Cortex of kidney (tissue), 1 donor: ENCODE measurements around the gene TMEM184A.

Experiments used
- DNase-seq: peaks from one replicate; lab custom pipeline; 2025; lab: John Stamatoyannopoulos, UW

Gene TMEM184A

GRCh38 chr7:1501487-1502270 lies 54.3 kb downstream of the TMEM184A start:
- no peak for DNase-seq

- DNase-seq, result no peak
Observed at GRCh38 chr7:1500064-1500807, 55.8 kb downstream of the TMEM184A start.

DNA sequence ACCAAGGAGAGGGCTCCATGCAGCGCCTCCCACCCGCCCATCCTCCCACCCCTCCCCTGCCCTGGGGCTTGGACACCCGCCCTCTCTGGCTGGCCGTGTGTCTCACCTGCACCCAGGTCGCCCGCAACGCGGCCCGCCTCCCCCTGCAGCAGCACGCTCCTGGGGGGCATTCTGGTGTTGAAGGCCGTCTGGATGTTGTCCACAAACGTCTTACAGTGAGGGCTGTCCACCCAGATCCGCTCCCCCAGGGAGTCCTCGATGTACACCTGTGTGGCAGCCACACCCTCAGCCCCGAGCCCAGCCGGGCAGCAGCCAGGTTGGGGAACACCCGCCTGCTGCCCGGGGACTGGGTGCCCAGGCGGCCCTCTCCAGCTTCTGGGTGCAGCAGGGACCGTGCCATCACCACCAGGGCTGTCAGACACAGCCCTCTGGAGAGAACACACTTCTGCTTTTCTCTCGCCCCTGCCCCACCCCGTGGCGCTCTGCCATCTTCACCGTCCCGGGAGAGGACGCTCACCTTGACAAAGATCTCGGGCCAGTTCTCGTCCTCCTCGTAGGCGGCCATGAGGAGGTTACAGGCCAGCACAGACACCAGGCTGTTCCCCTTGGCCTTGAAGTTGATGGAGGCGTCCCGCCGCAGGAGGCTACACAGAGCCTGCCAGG lies 56.5 kb downstream of the TMEM184A start:
- no peak for DNase-seq

DNA sequence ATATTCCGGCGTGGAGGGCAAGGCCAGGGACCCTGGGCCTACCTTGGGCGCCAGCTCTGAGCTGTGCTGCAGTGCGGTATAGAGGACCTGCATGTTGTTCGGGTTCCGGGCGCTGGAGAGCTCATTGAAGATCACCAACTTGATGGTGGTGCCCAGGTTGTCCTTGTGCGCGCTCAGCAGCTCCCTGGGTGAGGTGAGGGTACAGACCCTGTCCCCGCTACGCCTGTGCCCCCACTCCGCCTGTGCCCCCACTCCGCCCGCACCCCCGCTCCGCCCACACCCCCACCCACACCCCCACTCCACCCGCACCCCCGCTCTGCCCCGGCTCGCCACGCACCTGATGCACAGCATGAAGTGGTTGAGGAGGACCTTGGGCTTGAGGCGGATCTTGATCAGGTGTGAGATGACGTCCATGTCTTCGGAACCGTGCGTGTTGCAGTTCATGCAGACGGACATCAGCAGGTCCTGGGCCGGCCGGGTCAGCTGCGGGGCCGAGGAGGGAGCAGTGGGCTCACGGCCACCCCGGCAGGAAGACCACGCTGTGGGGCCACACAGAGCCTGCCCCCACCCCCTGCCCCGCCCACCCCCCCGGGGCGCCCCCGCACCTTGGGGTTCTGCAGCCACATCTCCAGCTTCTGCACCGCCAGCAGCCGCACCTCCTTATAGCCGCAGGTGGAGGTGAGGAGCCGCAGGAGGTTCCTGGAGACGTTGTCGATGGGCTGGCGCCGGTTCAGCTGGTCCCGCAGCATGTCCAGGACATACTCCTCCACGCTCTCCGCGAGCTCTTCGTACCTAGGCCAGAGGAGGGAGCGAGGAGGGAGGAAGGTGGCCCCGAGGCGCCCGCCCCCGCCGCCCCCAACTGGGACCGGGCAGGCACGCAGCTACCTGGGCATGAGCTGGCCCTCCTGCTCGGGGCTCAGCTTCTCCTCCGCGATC lies 57.4 kb downstream of the TMEM184A start:
- no peak for DNase-seq

DNA sequence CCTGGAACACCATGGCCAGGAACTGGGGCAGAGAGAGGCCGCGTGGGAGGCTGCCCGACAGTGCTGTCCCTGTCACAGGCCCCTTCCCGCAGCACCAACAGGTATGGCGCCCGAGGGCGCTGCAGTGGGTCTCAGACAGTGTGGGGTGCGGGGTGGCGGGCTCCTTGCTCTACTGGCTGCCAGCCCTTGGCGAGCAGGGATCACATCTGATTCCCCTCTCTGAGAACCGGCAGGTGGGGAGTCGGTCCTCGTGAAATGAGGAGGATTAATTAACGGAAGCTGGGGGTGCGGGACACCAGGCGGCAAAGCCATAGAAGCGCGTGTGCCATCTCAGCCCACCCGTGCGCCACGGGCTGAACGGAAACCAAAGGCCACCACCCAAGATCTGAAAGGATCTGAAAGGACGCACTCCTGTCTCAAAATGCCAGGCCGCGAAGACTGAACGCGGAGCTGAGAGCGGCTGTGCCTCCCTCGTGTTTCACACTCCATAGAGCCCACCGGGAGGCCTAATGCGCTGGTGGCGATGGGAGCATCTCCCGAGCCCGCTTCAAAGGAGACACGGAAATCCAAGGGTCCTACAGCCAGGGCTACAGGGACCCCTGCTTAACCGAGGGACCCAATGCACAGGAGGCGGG lies 58.6 kb downstream of the TMEM184A start:
- no peak for DNase-seq

- no peak for DNase-seq
Observed at GRCh38 chr7:1496531-1497292, 59.3 kb downstream of the TMEM184A start.

DNA sequence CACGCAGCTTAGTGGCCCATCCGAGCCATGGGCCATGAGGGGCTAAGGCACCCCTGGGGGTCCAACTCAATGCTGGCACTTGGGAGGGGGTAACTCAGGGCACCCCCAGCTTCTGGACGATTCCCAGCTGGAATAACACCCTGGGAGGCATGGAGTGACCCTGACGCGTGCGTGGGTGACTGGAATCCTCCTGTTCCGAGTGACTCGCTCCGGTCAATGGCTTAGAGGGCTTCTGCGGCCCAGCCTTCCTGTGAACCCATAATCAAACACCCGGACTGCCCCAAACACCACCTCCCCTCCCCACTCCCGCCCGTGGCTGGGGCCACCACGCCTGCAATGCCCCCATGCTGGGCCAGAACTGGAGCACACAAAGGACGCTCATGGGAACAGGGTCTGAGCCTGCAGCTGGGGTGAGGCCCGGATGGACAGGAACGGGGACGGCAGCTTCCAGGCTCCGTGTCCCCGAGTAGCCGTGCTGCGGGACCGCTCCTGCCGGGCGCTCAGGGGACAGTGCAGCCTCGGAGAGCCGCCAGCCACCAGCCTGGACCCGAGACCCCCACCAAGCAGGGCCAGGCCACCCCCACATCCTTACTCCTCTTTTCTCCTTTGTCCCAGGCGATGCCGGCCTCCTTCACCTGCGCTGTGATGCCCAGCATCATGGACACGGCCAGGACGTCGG lies 60.3 kb downstream of the TMEM184A start:
- no peak for DNase-seq

DNA sequence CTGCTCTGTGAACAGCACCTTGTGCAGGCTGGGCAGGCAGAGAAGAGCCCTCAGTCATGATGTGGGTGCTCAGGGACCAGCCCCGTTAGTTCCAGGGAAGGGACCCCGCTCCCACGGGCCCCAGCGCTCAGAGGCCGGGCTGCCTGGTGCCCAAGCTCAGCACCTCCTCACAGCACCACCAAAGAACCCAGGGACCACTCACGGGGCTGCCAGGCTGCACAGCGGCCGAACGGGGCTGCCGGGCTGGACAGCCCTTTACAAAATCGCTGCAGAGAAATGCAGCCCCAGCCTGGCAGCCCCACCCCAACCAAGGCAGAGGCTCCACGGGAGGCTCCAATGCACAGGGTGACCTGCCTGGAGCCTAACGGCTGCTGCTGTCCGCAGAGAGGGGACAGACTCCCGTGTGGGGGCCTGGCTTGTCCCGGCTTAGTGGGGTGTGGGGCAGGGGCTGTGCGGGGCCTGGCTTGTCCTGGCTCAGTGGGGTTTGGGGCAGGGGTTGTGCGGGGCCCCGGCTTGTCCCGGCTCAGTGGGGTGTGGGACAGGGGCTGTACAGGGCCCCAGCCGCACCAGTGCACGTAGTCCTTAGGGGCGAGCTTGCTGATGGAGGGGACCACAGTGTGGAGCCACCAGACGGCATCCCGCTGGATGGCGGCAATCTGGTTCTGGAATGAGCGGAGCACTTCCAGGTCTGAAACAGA lies 61.0 kb downstream of the TMEM184A start:
- no peak for DNase-seq

GRCh38 chr7:1494447-1494846 lies 61.6 kb downstream of the TMEM184A start:
- no peak for DNase-seq

DNA sequence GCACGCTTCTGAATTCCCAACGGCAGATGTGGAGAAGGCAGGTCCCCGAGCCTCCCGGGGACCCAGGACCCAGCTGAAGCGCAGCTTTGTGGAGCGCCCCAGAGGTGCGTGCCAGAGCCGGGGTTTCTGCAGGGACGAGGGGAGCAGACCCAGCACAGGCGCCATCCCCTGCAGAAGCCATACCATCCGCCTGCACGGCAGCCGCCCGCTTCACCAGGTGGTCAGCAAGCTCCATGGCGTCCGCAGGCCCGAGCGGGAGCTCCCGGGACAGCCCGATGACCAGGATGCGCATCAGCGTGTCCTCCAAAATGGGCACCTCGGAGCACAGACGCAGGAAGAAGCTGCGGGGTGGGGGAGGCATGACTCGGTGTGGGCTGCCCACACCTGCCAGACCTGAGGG lies 62.4 kb downstream of the TMEM184A start:
- no peak for DNase-seq

DNA sequence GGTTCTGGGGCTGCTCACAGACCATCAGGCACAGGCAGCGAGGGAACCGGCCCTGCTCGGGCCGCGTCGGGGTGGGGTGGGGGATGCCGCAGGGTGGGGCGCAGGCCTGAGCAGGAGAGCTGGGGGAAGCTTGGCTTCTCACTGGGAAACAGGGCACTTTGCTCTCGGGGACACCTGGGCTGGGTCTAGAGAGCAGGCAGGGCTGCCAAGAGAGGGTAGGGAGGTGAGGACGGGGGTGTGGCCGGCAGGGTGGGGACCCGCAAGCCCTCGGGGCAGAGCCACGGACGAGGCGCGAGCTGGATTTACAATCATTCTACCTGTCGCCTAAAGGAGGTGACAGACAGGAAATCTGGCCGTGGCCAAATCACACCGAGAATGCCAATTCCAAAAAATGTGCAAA lies 62.9 kb downstream of the TMEM184A start:
- DNase-seq, result no peak

GRCh38 chr7:1492640-1493039 lies 63.4 kb downstream of the TMEM184A start:
- DNase-seq, result no peak
